SU-DHL-6 (cell line): ENCODE measurements around the gene POU6F2.

Experiments
- EZH2phosphoT487 ChIP-seq: fragments of 200-600 bp; sonication (generic), shearing (Covaris generic); conservative IDR thresholded peaks from 2 replicates; pipeline ENCODE4 v1.6.1; 2018; ENCODE audit warnings: mild to moderate bottlenecking, antibody characterized with exemption, low read length, moderate library complexity, mixed read lengths
- TF ChIP-seq, protein P1 (sequence below): fragments of 200-600 bp; sonication (generic); IDR thresholded peaks from one replicate; pipeline ENCODE4 v1.5.1; 2017; ENCODE audit warnings: antibody characterized with exemption, mild to moderate bottlenecking, low read length, moderate library complexity; ENCODE audit not compliant: insufficient read depth, poor library complexity, severe bottlenecking

DNA sequence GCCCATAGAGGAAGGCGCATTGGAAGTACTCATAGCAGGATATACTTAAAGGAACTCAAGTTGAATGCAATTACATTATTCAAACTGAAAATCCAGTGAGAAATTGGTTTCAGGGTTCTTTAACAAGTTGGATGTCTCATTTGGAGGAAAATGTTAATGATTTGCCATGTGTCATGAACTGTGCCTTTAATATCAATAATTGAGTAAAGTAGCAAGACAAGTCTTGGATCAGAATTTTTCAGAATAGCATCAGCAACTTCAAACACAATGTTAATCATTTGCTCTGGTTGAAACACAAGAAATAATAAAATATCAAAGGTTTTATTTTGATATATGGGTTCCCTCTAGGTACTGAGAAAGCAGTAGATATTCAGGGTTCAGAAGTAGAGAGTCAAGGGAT, 24.5 kb upstream of the POU6F2 start:
- TF ChIP-seq, protein P1, sequence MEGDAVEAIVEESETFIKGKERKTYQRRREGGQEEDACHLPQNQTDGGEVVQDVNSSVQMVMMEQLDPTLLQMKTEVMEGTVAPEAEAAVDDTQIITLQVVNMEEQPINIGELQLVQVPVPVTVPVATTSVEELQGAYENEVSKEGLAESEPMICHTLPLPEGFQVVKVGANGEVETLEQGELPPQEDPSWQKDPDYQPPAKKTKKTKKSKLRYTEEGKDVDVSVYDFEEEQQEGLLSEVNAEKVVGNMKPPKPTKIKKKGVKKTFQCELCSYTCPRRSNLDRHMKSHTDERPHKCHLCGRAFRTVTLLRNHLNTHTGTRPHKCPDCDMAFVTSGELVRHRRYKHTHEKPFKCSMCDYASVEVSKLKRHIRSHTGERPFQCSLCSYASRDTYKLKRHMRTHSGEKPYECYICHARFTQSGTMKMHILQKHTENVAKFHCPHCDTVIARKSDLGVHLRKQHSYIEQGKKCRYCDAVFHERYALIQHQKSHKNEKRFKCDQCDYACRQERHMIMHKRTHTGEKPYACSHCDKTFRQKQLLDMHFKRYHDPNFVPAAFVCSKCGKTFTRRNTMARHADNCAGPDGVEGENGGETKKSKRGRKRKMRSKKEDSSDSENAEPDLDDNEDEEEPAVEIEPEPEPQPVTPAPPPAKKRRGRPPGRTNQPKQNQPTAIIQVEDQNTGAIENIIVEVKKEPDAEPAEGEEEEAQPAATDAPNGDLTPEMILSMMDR: no peak
- no peak for TF ChIP-seq EZH2phosphoT487
